PFSK-1 (cell line): Measurements from ENCODE around the gene SPATS1.

Experiments used
- FOXP2 ChIP-seq: optimal IDR thresholded peaks from 2 replicates; pipeline ENCODE3; 2011; ENCODE audit warnings: borderline replicate concordance, control low read depth, inconsistent platforms; ENCODE audit not compliant: insufficient read depth; ENCODE audit errors: extremely low read length, extremely low read depth
- POLR2AphosphoS5 ChIP-seq: IDR thresholded peaks from 2 replicates; pipeline ENCODE4 v1.6.1; 2012; ENCODE audit warnings: low read depth, mild to moderate bottlenecking, control low read depth, low read length, moderate library complexity
- SIN3A ChIP-seq: IDR thresholded peaks from 2 replicates; pipeline ENCODE4 v1.6.1; 2012; ENCODE audit warnings: mild to moderate bottlenecking, low read length, moderate library complexity, borderline replicate concordance; ENCODE audit not compliant: insufficient read depth
- TAF1 ChIP-seq: IDR thresholded peaks from 2 replicates; pipeline ENCODE4 v1.6.1; 2012; ENCODE audit warnings: low read length, control low read depth, borderline replicate concordance; ENCODE audit not compliant: insufficient read depth
- TF ChIP-seq, protein P1 (sequence below), 2 experiments: IDR thresholded peaks; 2 replicates each; pipeline versions ENCODE4 v1.6.1 to v1.8.0; 2011 to 2012; ENCODE audit warnings: low read depth in 2 of 2, low read length in 2 of 2, control low read depth in 1 of 2, inconsistent platforms in 1 of 2, mild to moderate bottlenecking in 1 of 2, moderate library complexity in 1 of 2; ENCODE audit not compliant: insufficient read depth in 1 of 2

DNA sequence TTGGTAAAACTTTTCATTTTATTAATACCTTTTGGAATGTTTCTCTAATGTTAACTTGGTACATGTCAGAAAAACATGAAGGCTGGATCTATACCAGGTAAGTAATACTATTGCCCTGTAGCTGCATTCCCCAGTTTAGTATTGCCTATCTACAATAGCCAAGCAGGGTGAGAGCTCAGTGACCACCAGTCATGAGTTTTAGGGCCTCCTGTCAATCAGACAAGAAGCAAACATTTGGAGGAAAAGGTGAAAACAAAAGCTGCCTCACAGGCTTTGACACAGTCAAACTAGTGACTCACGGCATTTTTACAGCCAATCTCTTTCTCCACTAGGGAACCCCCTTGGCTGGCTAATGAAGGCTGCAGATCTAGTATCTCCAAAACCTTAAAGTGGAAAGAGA is 35.5 kb downstream of the SPATS1 start:
- TF ChIP-seq TAF1 (no peak), SIN3A (no peak), POLR2AphosphoS5 (no peak), FOXP2 (no peak)
- TF ChIP-seq, protein P1, sequence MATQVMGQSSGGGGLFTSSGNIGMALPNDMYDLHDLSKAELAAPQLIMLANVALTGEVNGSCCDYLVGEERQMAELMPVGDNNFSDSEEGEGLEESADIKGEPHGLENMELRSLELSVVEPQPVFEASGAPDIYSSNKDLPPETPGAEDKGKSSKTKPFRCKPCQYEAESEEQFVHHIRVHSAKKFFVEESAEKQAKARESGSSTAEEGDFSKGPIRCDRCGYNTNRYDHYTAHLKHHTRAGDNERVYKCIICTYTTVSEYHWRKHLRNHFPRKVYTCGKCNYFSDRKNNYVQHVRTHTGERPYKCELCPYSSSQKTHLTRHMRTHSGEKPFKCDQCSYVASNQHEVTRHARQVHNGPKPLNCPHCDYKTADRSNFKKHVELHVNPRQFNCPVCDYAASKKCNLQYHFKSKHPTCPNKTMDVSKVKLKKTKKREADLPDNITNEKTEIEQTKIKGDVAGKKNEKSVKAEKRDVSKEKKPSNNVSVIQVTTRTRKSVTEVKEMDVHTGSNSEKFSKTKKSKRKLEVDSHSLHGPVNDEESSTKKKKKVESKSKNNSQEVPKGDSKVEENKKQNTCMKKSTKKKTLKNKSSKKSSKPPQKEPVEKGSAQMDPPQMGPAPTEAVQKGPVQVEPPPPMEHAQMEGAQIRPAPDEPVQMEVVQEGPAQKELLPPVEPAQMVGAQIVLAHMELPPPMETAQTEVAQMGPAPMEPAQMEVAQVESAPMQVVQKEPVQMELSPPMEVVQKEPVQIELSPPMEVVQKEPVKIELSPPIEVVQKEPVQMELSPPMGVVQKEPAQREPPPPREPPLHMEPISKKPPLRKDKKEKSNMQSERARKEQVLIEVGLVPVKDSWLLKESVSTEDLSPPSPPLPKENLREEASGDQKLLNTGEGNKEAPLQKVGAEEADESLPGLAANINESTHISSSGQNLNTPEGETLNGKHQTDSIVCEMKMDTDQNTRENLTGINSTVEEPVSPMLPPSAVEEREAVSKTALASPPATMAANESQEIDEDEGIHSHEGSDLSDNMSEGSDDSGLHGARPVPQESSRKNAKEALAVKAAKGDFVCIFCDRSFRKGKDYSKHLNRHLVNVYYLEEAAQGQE (IDR thresholded peaks at IDR 0.05; ENCODE audit: insufficient read depth in 1 of 2, low read depth in 2 of 2, low read length in 2 of 2) = no peak
